Stomach (tissue), 9 donors: ENCODE results near the gene OSM. TPM values are rescaled to one million over a fixed set of nuclear protein-coding genes. Genes with fewer than 3 reads are reported as not detected.

Source experiments
- DNase-seq, 2 donors: peaks; one replicate each; pipeline versions ENCODE4 v3.0.0 to v3.0.0-alpha.2; 2013 to 2019
- H3K27ac ChIP-seq, 5 donors: fragments of 200-600 bp in 4 of 5; sonication (generic) in 4 of 5; one replicate each; pipeline ENCODE4 v1.5.1; 2013 to 2019; ENCODE audit warnings: mild to moderate bottlenecking in 1 of 5, moderate library complexity in 1 of 5
- H3K27me3 ChIP-seq, 3 donors: fragments of 200-600 bp; sonication (generic); one replicate each; pipeline ENCODE4 v1.5.1; 2017 to 2019; ENCODE audit warnings: mixed run types in 1 of 3
- H3K36me3 ChIP-seq, 4 donors: fragments of 200-600 bp; sonication (generic); 1 replicate in 3 of 4; 2 replicates in 1 of 4; pipeline ENCODE4 v1.5.1; 2016 to 2019
- H3K4me1 ChIP-seq, 4 donors: fragments of 200-600 bp; sonication (generic); one replicate each; pipeline ENCODE4 v1.5.1; 2016 to 2019
- H3K4me3 ChIP-seq, 4 donors: fragments of 200-600 bp; sonication (generic) in 3 of 4; one replicate each; pipeline ENCODE4 v1.5.1; 2016 to 2019; ENCODE audit warnings: mild to moderate bottlenecking in 1 of 4
- H3K9me3 ChIP-seq, 4 donors: fragments of 200-600 bp; sonication (generic); one replicate each; pipeline ENCODE4 v1.5.1; 2016 to 2019
- CTCF ChIP-seq, 7 experiments: fragments of 450-650 bp in 4 of 7; fragments of 200-600 bp in 3 of 7; sonication (generic) in 3 of 7; IDR thresholded peaks; one replicate each; pipeline ENCODE4 v1.5.1; 2016 to 2019; ENCODE audit warnings: antibody characterized with exemption in 7 of 7, control low read depth in 2 of 7, mild to moderate bottlenecking in 1 of 7
- EP300 ChIP-seq: sonication (generic); formaldehyde crosslinking; IDR thresholded peaks from one replicate; pipeline ENCODE4 v1.6.1; 2017; ENCODE audit warnings: antibody characterized with exemption
- POLR2A ChIP-seq, 4 donors: fragments of 450-650 bp; IDR thresholded peaks; one replicate each; pipeline ENCODE4 v1.6.1; 2016; ENCODE audit warnings: antibody characterized with exemption in 4 of 4, control low read depth in 2 of 4, mild to moderate bottlenecking in 1 of 4, moderate library complexity in 1 of 4
- POLR2AphosphoS5 ChIP-seq, 3 donors: sonication (generic); formaldehyde crosslinking; IDR thresholded peaks; one replicate each; pipeline ENCODE4 v1.6.1; 2016; ENCODE audit warnings: antibody characterized with exemption in 3 of 3
- WGBS, 5 donors: extraction: QIAGEN DNeasy Blood & Tissue Kit in 3 of 5; methylation state at CpG; one replicate each; pipeline versions ENCODE4 v1.1.5 to v1.1.7; 2013 to 2018; 5-methylcytosine and 5-hydroxymethylcytosine counted together
- intact Hi-C: fragments of 100-400 bp; cut with DNase I; formaldehyde crosslinking; loops from one replicate; pipeline ENCODE4 v1.15.1; 2023; ENCODE audit warnings: low total_unique reads
- polyA plus RNA-seq, 3 donors: library from polyadenylated mRNA; stranded (reverse); fragments of 200-250 nt; gene quantifications; one replicate each; pipeline ENCODE4 v1.2.3, GENCODE V29; 2013
- total RNA-seq, 5 donors: library from RNA; depleted of rRNA; stranded (reverse); fragments of >200 nt; gene quantifications; one replicate each; pipeline versions ENCODE4 v1.1.0 to v1.2.3, GENCODE V29; 2014 to 2016
- donor health status: healthy with polysubstance abuse.
- donor health status: Bipolar disorder and iron deficiency.
- donor health status: healthy.

The OSM gene
- total and polyA plus RNA-seq, 8 donors, result 0.33 to 22.7 (median 1.2) TPM; not detected in 4

- Histone ChIP-seq H3K36me3 (peaks cover 8 to 40% (median 30%) of the 10 kb centered on the region in 4 donors), H3K4me1 (peaks cover 10 to 45% (median 26%) of the 10 kb centered on the region in 4 donors), H3K27me3 (no peaks in the 10 kb centered on the region), H3K4me3 (no peak overlapping the region), H3K27ac (no peak overlapping the region), H3K9me3 (no peaks in the 10 kb centered on the region)
- TF ChIP-seq POLR2AphosphoS5 (IDR thresholded peaks at IDR 0.05) (no peak), POLR2A (IDR thresholded peaks at IDR 0.05) (no peak), CTCF (IDR thresholded peaks at IDR 0.05) (no peak), EP300 (no peak)
- DNase-seq, result no peak
- WGBS, 5 donors, result 68 to 86% (median 84%) methylated on average over 7 to 9 of the region's 9 CpGs
- intact Hi-C loops, result no loop called here
These were observed 17.5 kb upstream of the OSM start for GRCh38 chr22:30284172-30284571.

GRCh38 chr22:30283342-30283741 lies 16.7 kb upstream of the OSM start:
- H3K4me1 ChIP-seq, result peaks cover 5 to 45% (median 19%) of the 10 kb centered on the region in 4 donors
- intact Hi-C loops, result no loop called here
- H3K27ac ChIP-seq, result no peak overlapping the region
- no peak for DNase-seq
- TF ChIP-seq POLR2AphosphoS5 (IDR thresholded peaks at IDR 0.05) (no peak), CTCF (IDR thresholded peaks at IDR 0.05) (no peak), POLR2A (IDR thresholded peaks at IDR 0.05) (no peak)
- H3K27me3 ChIP-seq, result no peaks in the 10 kb centered on the region
- no peaks in the 10 kb centered on the region for H3K9me3 ChIP-seq
- H3K36me3 ChIP-seq, result peaks cover 8 to 40% (median 30%) of the 10 kb centered on the region in 4 donors
- no peak overlapping the region for H3K4me3 ChIP-seq
- WGBS, 5 donors, result 77 to 100% (median 88%) methylated on average over 1 to 4 of the region's 4 CpGs

GRCh38 chr22:30282616-30283046 lies 16.0 kb upstream of the OSM start:
- Histone ChIP-seq H3K4me1 (peaks cover 5 to 45% (median 13%) of the 10 kb centered on the region in 4 donors), H3K27ac (no peak overlapping the region), H3K27me3 (no peaks in the 10 kb centered on the region), H3K9me3 (no peaks in the 10 kb centered on the region), H3K4me3 (no peak overlapping the region), H3K36me3 (peaks cover 8 to 40% (median 30%) of the 10 kb centered on the region in 4 donors)
- no peak for DNase-seq
- TF ChIP-seq EP300, result no peak
- TF ChIP-seq POLR2A (IDR thresholded peaks at IDR 0.05), result no peak
- no peak for TF ChIP-seq CTCF (IDR thresholded peaks at IDR 0.05)
- no peak for TF ChIP-seq POLR2AphosphoS5 (IDR thresholded peaks at IDR 0.05)
- 67 to 79% (median 73%) methylated on average over 5 to 7 of the region's 7 CpGs for WGBS, 5 donors
- intact Hi-C loops, result no loop called here

GRCh38 chr22:30280505-30280904 lies 13.9 kb upstream of the OSM start:
- 67 to 77% (median 73%) methylated on average over 8 of the region's 8 CpGs for WGBS, 5 donors
- H3K4me3 ChIP-seq, result no peak overlapping the region
- intact Hi-C loops, result no loop called here
- no peak overlapping the region for H3K27ac ChIP-seq
- TF ChIP-seq EP300, result no peak
- no peak for TF ChIP-seq CTCF (IDR thresholded peaks at IDR 0.05)
- no peak for TF ChIP-seq POLR2AphosphoS5 (IDR thresholded peaks at IDR 0.05)
- TF ChIP-seq POLR2A (IDR thresholded peaks at IDR 0.05), result no peak
- no peaks in the 10 kb centered on the region for H3K9me3 ChIP-seq
- H3K36me3 ChIP-seq, result peaks cover 5 to 24% (median 19%) of the 10 kb centered on the region in 4 donors
- no peaks in the 10 kb centered on the region for H3K27me3 ChIP-seq
- DNase-seq, result no peak
- peaks cover 0 to 44% (median 10%) of the 10 kb centered on the region in 4 donors for H3K4me1 ChIP-seq
